H1 (cell line): Measurements from ENCODE around the gene KRTAP10-3.
A peak's percentile ranks its signal among the peaks of the same experiment; 100 is the strongest.

Experiments
- ASH2L ChIP-seq: fragments of 200-600, 300-600 bp; sonication (generic); IDR thresholded peaks from one replicate; pipeline ENCODE4 v1.7.1; 2017; ENCODE audit warnings: low read length
- CHD2 ChIP-seq: IDR thresholded peaks from 2 replicates; pipeline ENCODE4 v1.6.1; 2012; ENCODE audit warnings: low read length, improper control_type of control experiment
- EGR1 ChIP-seq: IDR thresholded peaks from 2 replicates; pipeline ENCODE4 v1.6.1; 2011; ENCODE audit warnings: low read depth, low read length, borderline replicate concordance
- EP300 ChIP-seq, 2 experiments: IDR thresholded peaks; 1 replicate in 1 of 2; 2 replicates in 1 of 2; pipeline ENCODE4 v1.6.1; 2011 to 2012; ENCODE audit warnings: low read depth in 2 of 2, low read length in 2 of 2, mild to moderate bottlenecking in 2 of 2, borderline replicate concordance in 1 of 2, inconsistent platforms in 1 of 2, moderate library complexity in 1 of 2
- EZH2 ChIP-seq: fragments of 200-600 bp; sonication (generic); IDR thresholded peaks from 2 replicates; pipeline ENCODE4 v1.7.1; 2012; ENCODE audit warnings: low read depth, mild to moderate bottlenecking, moderate library complexity, low read length, inconsistent platforms; ENCODE audit not compliant: severe bottlenecking
- MAFK ChIP-seq: IDR thresholded peaks from 2 replicates; pipeline ENCODE4 v1.6.1; 2012; ENCODE audit warnings: low read depth, mild to moderate bottlenecking, improper control_type of control experiment, low read length
- NANOG ChIP-seq: IDR thresholded peaks from 2 replicates; pipeline ENCODE4 v1.6.1; 2011; ENCODE audit warnings: low read length, low read depth, mild to moderate bottlenecking, inconsistent platforms; ENCODE audit not compliant: insufficient read depth, poor library complexity, severe bottlenecking
- POLR2A ChIP-seq, 2 experiments: IDR thresholded peaks; 1 replicate in 1 of 2; 2 replicates in 1 of 2; pipeline ENCODE4 v1.6.1; 2011; ENCODE audit warnings: low read depth in 2 of 2, low read length in 2 of 2, mild to moderate bottlenecking in 2 of 2; ENCODE audit errors: control extremely low read depth in 1 of 2
- RNF2 ChIP-seq: fragments of 200-900, 300-1000 bp; sonication (generic); IDR thresholded peaks from 2 replicates; pipeline ENCODE4 v1.7.1; 2016; ENCODE audit warnings: borderline replicate concordance, low read depth, mild to moderate bottlenecking, antibody characterized with exemption, low read length; ENCODE audit not compliant: poor library complexity, severe bottlenecking; ENCODE audit errors: missing control alignments
- TAF1 ChIP-seq: IDR thresholded peaks from 2 replicates; pipeline ENCODE4 v1.6.1; 2011; ENCODE audit warnings: mild to moderate bottlenecking, low read depth, low read length
- TAF7 ChIP-seq: optimal IDR thresholded peaks from 2 replicates; pipeline ENCODE3; 2011; ENCODE audit warnings: low read depth, mild to moderate bottlenecking, inconsistent platforms, low read length, moderate library complexity, borderline replicate concordance
- YY1 ChIP-seq: IDR thresholded peaks from 2 replicates; pipeline ENCODE4 v1.6.1; 2011; ENCODE audit warnings: low read depth, mild to moderate bottlenecking, low read length
- TF ChIP-seq, protein P1 (sequence below), 3 experiments: IDR thresholded peaks; 1 replicate in 2 of 3; 2 replicates in 1 of 3; pipeline versions ENCODE4 v1.5.1 to v1.6.1; 2011; ENCODE audit warnings: low read length in 3 of 3, mild to moderate bottlenecking in 3 of 3, inconsistent platforms in 2 of 3, low read depth in 1 of 3, moderate library complexity in 1 of 3; ENCODE audit not compliant: insufficient read depth in 1 of 3; ENCODE audit errors: control extremely low read depth in 1 of 3
- TF ChIP-seq, protein P2 (sequence below): IDR thresholded peaks from 2 replicates; pipeline ENCODE4 v1.6.1; 2012; ENCODE audit warnings: inconsistent platforms

DNA sequence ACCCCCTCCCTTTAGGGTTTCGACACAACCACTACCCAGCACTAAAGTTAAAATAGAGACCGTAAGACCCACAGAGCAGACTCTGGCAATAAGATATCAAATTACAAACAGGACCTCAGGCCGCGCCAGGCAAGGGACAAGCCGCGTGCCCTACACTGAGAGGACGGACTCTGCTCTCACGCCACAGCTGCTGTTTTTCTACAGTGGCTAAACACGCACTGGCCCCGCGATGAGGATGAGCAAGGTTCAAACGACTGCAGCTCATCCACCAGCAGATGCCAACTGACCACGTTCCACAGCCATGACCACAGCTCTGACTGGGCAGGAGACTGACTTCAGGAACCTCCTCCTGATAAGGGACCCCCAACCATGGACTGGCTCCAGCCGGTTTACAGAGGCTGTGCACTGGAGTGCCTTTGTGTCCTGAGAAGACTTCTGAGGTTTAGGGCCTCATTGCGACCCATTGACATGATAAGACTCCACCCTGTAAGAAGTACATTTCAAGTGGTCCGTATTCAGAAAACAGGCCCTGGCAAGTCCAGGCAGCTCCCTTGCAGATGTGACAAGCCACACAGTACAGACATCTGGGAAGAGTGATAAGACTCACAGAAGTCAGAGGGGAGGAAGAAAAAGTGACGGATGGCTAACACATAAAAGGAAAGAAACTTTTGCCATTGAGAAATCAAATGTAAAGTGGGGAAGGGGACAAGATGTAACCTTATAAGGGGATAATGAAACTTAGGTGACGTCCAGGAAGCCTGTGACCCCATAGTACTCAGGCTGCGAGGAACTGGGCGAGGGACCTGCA lies 35.2 kb upstream of the KRTAP10-3 start:
- TF ChIP-seq TAF7 (no peak), CHD2 (no peak), EZH2 (no peak), NANOG (no peak), EGR1 (no peak), RNF2 (no peak), MAFK (no peak), ASH2L (no peak), EP300 (IDR thresholded peaks at IDR 0.05; ENCODE audit: borderline replicate concordance in 1 of 2, low read depth in 2 of 2, low read length in 2 of 2) (no peak), YY1 (no peak), POLR2A (IDR thresholded peaks at IDR 0.05; ENCODE audit: control extremely low read depth in 1 of 2, low read depth in 2 of 2, low read length in 2 of 2) (no peak), TAF1 (no peak)
- TF ChIP-seq, protein P1, sequence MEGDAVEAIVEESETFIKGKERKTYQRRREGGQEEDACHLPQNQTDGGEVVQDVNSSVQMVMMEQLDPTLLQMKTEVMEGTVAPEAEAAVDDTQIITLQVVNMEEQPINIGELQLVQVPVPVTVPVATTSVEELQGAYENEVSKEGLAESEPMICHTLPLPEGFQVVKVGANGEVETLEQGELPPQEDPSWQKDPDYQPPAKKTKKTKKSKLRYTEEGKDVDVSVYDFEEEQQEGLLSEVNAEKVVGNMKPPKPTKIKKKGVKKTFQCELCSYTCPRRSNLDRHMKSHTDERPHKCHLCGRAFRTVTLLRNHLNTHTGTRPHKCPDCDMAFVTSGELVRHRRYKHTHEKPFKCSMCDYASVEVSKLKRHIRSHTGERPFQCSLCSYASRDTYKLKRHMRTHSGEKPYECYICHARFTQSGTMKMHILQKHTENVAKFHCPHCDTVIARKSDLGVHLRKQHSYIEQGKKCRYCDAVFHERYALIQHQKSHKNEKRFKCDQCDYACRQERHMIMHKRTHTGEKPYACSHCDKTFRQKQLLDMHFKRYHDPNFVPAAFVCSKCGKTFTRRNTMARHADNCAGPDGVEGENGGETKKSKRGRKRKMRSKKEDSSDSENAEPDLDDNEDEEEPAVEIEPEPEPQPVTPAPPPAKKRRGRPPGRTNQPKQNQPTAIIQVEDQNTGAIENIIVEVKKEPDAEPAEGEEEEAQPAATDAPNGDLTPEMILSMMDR (IDR thresholded peaks at IDR 0.05; ENCODE audit: control extremely low read depth in 1 of 3, insufficient read depth in 1 of 3, low read depth in 1 of 3, low read length in 3 of 3), result no peak
- TF ChIP-seq, protein P2, sequence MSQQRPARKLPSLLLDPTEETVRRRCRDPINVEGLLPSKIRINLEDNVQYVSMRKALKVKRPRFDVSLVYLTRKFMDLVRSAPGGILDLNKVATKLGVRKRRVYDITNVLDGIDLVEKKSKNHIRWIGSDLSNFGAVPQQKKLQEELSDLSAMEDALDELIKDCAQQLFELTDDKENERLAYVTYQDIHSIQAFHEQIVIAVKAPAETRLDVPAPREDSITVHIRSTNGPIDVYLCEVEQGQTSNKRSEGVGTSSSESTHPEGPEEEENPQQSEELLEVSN, result peak; percentile 52; the same call in 1 of the 2 replicates
